UCSD-AML1 (cell line): ENCODE measurements around the gene NINJ2.

Experiments
- DNase-seq: peaks from one replicate; lab custom pipeline; 2025; ENCODE audit not compliant: unreplicated experiment; lab: John Stamatoyannopoulos, UW

The NINJ2 gene

GRCh38 chr12:571795-572531 is 91.3 kb downstream of the NINJ2 start:
- DNase-seq = no peak

DNA sequence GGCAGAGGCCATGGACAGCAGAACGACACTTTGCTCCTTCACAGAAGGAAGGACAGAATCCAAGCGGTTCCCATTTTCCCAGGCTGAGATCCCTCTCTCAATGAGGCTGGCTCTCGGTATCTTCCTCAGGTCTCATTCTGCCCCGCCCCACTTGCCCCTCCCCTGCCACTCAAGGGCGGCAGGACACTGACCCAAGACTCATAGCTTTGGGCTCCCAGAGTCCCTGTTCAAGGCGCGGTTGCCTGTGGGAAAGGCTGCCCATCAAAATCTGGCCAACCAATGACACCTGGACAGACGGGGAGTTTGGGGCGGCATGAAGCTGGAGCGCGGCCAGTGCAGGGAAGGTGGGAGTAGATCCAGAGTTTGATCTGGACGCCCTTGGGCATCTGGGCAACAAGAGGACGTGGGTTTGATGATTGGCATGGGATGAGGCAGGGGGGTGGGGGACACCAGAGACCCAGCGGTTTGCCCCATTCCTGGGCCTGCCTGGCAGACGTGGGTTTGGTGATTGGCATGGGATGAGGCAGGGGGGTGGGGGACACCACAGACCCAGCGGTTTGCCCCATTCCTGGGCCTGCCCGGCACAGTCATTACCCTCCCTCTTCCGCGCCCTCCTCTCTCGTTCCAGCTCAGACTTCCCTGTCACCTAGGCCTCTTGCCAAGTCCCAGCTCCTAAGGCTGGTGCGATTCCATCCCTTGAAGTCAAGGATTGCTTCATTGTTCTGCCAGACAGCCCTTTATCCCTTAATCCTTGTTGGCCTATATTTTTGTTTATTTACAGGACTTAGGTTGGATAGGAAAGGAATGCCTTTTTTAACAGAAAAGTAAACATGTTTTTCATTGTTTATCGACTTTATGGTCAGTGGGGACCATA is 92.1 kb downstream of the NINJ2 start:
- no peak for DNase-seq

DNA sequence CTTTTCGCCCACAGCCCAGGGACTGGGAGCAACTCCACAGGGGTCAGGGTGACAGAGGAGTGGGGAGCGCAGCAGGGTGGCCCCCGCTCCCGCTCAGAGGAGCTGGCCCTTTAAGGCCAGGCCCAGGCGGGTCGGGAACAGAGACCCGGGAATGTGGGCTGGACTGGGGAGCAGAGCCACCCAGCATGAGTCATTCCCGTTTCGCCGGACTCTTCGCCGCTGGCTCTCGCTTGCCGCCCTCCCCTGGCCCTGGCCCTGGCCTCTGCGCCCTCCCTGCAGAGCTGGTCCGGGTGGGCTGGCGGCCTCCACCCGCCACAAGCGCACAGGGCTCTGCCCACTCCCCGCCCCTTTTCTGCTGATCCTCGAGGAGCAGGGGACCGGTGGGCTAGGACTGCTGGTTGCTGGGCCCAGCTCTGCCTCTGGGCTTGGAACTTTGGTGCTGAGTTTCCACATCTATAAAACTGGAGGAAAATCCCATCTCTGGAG is 92.8 kb downstream of the NINJ2 start:
- no peak for DNase-seq

DNA sequence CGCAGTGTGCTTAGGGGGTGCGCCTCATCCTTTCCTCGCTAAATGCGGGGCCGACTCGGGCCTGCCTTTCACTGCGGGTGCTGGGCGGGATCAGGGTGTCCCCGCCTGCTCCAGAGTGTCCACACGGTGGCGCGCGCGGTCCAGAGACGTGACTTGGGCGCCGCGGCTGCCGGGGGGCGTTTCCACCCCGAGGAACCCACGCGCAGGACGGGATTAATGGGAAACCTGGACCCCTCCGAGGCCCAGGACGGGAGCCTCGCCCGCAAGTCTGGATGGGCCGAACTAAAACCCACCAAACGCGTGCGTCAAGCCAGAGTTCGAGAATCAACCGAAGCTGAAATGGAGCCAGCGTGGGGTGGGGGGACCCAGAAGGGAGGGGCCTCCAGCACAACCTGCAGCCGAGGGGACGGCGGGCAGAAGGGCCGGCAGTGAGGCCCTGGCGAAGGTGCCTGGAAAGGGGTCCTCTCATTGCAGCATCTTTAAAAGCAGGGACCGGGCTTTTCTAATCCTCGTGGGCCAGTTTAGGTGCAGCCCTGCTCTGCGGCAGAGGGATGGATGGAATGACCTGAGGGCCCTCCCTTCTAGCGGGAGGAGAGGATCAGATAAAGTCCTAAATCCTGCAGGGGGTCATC is 93.3 kb downstream of the NINJ2 start:
- peak; percentile 80 for DNase-seq

- DNase-seq = no peak
These were observed 94.1 kb downstream of the NINJ2 start for GRCh38 chr12:569091-569676.

GRCh38 chr12:568486-568885 is 94.8 kb downstream of the NINJ2 start:
- no peak for DNase-seq

DNA sequence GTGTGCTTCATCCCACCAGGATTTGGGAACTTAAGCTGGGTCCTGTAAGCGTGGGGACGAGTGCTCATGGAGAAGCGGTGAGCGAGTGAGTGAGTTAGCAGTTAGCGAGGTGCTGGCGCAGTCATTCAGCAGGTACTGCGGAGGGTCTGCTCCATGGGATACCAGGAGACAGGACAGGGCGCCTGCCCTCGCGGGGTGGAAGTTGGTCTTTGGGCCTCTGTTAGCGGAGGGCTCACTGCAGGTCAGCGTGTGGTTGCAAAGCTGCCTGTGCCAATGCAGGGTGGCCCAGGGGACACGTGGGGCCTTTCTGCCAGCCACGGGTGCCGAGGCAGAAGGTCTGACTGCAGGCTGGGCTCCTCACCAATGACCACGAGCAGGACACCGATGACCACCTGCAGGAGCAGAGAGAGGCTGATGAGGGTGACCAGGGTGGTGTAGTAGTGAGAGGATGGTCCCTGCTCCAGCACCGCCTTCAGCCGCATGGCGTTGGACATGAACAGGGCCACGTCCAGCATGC is 97.6 kb downstream of the NINJ2 start:
- DNase-seq = no peak

- no peak for DNase-seq
These were observed 98.1 kb downstream of the NINJ2 start for GRCh38 chr12:565161-565560.

- no peak for DNase-seq
These were observed 99.4 kb downstream of the NINJ2 start for GRCh38 chr12:563787-564298.

GRCh38 chr12:563250-563781 is 99.9 kb downstream of the NINJ2 start:
- DNase-seq = peak; percentile 83

- DNase-seq = no peak
These were observed 100.6 kb downstream of the NINJ2 start for GRCh38 chr12:562634-563033.

GRCh38 chr12:561908-562593 is 101.2 kb downstream of the NINJ2 start:
- DNase-seq = peak; percentile 87

GRCh38 chr12:561391-561705 is 101.9 kb downstream of the NINJ2 start:
- DNase-seq = no peak

DNA sequence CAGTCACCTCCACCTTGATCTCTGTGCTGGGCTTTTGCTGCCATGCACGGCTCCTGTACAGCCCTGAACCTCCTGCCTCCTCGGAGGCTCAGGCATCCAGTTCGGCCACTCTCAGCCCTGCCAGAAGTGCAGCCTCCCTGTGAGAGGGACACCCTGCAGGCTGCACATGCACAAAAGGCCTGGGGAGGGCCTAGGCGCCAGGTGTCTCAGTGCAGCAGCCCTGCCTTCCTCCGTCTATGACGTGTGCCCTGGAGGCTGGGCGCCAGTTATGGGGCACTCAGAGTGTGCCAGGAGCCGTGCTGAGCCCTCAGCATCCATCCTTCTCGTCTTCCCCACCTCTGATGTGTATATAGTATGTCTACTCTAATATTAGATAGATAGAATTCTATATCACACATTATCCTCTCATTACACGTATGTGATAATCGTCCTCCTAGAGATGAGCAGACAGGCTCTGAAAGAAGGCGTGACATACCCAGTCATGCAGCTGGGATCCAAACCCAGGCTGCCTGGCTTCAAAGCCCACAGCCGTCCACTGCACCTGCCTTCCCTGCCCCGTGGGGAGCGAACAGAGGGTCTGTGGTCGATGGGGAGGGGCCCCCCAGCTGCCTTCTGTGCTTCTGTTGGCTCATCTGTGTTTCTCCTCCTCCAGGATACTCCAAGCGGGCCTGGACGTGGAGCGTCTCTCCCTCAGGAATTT is 102.4 kb downstream of the NINJ2 start:
- DNase-seq = no peak

GRCh38 chr12:559906-560455 is 103.3 kb downstream of the NINJ2 start:
- DNase-seq = no peak

DNA sequence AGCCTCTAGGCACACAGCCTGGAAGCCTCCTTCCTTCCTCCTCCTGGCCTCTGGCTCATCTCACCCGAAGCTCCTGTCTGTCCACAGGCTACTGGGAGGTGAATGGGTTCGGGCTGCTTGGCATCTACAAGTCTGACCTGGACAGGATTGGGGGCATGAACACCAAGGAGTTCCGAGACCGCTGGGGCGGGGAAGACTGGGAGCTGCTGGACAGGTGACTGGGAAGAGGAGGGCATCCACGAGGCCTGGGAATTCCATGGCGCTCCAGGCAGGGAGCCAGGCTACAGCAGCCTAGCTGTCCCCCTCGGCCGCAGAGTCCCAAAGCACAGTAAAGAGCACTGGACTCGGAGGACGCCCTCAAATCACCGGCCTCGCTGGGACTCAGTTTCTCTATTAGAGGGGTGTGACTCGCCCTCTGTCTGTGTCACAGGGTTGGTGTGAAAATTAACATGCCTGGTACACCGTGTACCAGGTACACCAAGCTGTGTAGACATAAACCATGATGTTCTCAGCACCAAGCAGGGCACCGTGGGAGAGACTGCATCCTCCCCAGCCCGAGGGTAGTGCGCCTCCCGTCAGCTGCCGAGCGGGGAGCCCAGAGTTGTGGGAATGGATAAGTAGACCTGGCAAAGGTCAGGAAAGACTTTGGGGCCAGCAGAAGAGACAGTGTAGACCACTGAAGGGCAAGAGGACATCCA is 103.9 kb downstream of the NINJ2 start:
- no peak for DNase-seq

GRCh38 chr12:558580-558979 is 104.7 kb downstream of the NINJ2 start:
- DNase-seq = no peak

DNA sequence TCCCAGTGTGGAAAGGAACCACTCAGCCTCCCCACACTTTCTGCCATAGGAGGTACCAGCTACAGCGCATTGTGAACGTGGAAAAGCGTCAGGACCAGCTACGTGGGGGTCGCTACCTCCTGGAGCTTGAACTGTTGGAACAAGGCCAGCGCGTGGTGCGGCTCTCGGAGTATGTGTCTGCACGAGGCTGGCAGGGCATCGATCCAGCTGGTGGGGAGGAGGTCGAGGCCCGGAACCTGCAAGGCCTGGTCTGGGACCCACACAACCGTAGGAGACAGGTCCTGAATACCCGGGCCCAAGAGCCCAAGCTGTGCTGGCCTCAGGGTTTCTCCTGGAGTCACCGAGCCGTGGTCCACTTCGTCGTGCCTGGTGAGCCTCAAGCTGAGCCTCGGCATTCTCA is 106.7 kb downstream of the NINJ2 start:
- DNase-seq = no peak

- no peak for DNase-seq
These were observed 109.3 kb downstream of the NINJ2 start for GRCh38 chr12:554001-554285.
